Brain microvascular endothelial cell (primary cell): ENCODE measurements around the gene SKA1.

Source experiments
- DNase-seq: peaks from one replicate; pipeline ENCODE4 v3.0.0-alpha.2; 2020
- H3K27ac ChIP-seq: fragments of 250-450 bp; sonication (Bioruptor Pico); 2 replicates; pipeline ENCODE4 v1.5.1; 2020; ENCODE audit warnings: mild to moderate bottlenecking, moderate library complexity
- H3K27me3 ChIP-seq: fragments of 250-450 bp; sonication (Bioruptor Pico); replicated peaks from 2 replicates; pipeline ENCODE4 v1.5.1; 2020; ENCODE audit warnings: mild to moderate bottlenecking
- H3K36me3 ChIP-seq: fragments of 250-450 bp; sonication (Bioruptor Pico); replicated peaks from 2 replicates; pipeline ENCODE4 v1.5.1; 2020; ENCODE audit warnings: mild to moderate bottlenecking
- H3K4me3 ChIP-seq: 2 replicates; pipeline ENCODE4 v1.5.1; 2011; ENCODE audit warnings: low read depth, mild to moderate bottlenecking, control low read depth, low read length, moderate library complexity
- in situ Hi-C: cut with HindIII; loops from 2 replicates; pipeline ENCODE4 v1.10.0; 2017; ENCODE audit warnings: low sequenced_read_pairs, low pct_ligation_motif_present
- TF ChIP-seq, protein P1 (sequence below): IDR thresholded peaks from 2 replicates; pipeline ENCODE4 v1.5.1; 2011; ENCODE audit warnings: low read depth, mild to moderate bottlenecking, moderate library complexity, low read length, control low read depth, inconsistent platforms; ENCODE audit errors: missing control alignments

The SKA1 gene

DNA sequence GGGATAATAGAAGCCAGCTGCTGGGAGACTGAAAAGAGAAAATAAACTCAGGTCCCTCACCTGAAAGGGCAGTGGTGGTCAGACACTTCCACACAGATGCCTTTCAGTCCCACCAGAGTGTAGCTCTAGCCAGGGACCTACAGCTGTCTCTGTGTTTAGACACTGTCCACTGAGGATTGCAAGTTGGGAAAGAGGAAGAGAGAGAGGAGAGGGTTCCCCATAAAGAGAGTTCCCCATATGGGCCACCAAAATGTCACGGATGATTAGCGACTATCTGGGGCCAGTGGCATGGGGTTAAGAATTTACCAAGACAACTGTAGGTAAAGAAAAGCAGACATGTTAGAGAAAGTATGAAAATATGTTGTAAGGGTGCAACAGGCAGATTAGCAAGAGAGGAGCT lies 36.7 kb upstream of the SKA1 start:
- no peaks in the 10 kb centered on the region for H3K27me3 ChIP-seq
- no peak for DNase-seq
- in situ Hi-C loops = no loop called here
- no peak overlapping the region for H3K27ac ChIP-seq
- no peak overlapping the region for H3K4me3 ChIP-seq
- H3K36me3 ChIP-seq = no peaks in the 10 kb centered on the region
- TF ChIP-seq, protein P1, sequence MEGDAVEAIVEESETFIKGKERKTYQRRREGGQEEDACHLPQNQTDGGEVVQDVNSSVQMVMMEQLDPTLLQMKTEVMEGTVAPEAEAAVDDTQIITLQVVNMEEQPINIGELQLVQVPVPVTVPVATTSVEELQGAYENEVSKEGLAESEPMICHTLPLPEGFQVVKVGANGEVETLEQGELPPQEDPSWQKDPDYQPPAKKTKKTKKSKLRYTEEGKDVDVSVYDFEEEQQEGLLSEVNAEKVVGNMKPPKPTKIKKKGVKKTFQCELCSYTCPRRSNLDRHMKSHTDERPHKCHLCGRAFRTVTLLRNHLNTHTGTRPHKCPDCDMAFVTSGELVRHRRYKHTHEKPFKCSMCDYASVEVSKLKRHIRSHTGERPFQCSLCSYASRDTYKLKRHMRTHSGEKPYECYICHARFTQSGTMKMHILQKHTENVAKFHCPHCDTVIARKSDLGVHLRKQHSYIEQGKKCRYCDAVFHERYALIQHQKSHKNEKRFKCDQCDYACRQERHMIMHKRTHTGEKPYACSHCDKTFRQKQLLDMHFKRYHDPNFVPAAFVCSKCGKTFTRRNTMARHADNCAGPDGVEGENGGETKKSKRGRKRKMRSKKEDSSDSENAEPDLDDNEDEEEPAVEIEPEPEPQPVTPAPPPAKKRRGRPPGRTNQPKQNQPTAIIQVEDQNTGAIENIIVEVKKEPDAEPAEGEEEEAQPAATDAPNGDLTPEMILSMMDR = no peak

DNA sequence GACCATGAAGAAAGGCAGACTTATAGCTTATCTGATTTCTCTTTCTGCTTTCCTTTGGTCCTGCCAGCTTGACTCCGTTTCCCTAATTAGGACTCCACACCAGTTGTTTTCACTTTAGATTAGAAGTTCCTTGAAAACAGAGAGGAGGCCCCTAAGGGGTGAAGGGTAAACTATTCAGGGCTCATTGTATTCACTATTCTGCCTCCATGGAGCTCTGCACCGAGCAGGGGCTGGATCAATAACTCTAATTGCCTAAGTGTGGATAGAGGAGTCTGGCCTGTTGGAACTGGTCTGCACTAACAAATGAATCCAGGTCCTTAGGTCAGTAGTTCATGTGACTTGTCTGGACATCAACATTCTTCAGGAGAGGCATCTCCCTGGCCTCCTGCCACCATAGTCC lies 36.1 kb upstream of the SKA1 start:
- Histone ChIP-seq H3K27ac (no peak overlapping the region), H3K4me3 (no peak overlapping the region), H3K36me3 (no peaks in the 10 kb centered on the region), H3K27me3 (no peaks in the 10 kb centered on the region)
- in situ Hi-C loops = no loop called here
- TF ChIP-seq, protein P1 = no peak
- DNase-seq = no peak

DNA sequence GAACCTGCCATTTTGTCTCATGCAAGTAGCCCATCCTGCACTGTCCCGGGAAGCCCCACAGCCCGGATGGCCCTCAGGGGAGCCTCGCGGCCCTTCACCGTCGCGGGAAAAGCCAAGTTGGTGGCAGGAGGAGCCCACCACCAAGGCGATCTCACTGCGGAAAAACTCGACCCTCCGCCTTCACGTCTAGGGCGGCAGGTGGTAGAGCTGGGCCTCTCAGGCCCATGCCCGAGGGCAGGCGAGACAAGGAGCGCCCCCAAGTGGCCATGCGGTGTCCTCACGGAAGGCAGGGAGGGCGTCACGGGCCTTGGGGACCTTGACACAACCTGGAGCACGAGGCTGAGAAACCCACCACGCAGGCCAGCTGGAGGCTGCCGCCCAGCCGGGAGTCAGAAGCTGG lies 34.8 kb upstream of the SKA1 start:
- Histone ChIP-seq H3K36me3 (no peaks in the 10 kb centered on the region), H3K4me3 (no peak overlapping the region), H3K27me3 (no peaks in the 10 kb centered on the region), H3K27ac (no peak overlapping the region)
- TF ChIP-seq, protein P1 = peak; percentile 1
- DNase-seq = no peak
- in situ Hi-C loops = no loop called here

DNA sequence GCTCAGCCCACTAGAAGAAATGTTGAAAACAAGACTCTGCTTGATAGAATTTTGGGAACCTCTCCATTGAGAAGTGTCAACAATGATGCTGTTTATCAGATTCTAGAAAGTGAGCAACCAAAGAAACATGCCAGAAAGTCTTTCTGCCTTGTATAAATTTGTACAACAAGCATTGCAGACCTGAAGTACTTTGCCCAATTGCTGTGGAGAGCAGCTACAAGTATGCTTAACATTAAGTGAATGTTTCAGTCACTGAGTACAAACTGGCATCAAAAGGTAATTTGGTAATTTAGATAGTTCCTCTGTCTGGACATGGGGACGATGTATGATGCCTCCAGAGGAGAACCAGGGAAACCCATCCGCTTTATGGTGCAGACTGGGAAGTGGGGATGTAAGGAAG lies 33.4 kb upstream of the SKA1 start:
- no peaks in the 10 kb centered on the region for H3K27me3 ChIP-seq
- TF ChIP-seq, protein P1 = no peak
- H3K36me3 ChIP-seq = no peaks in the 10 kb centered on the region
- in situ Hi-C loops = no loop called here
- H3K4me3 ChIP-seq = no peak overlapping the region
- H3K27ac ChIP-seq = no peak overlapping the region
- DNase-seq = no peak

DNA sequence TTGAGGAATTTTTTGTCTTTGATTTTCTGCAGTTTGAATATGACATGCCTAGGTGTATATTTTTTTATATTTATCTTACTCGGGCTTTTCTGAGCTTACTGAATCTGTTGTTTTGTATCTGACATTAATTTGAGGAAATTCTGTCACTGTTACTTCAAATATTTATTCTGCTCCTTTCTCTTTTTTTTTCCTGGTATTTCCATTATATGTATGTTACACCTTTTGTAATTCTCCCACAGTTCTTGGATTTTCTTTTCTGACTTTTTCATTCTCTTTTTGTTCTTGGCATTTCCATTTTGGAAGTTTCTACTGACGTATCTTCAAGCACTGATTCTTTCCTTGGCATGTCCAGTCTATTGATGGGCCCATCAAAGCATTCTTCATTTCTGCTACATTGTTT lies 24.1 kb upstream of the SKA1 start:
- DNase-seq = no peak
- Histone ChIP-seq H3K36me3 (no peaks in the 10 kb centered on the region), H3K27me3 (no peaks in the 10 kb centered on the region), H3K27ac (no peak overlapping the region), H3K4me3 (no peak overlapping the region)
- TF ChIP-seq, protein P1 = no peak
- in situ Hi-C loops = no loop called here
